ENCODE measurements around the gene GATA1.

GATA1 gene

DNA sequence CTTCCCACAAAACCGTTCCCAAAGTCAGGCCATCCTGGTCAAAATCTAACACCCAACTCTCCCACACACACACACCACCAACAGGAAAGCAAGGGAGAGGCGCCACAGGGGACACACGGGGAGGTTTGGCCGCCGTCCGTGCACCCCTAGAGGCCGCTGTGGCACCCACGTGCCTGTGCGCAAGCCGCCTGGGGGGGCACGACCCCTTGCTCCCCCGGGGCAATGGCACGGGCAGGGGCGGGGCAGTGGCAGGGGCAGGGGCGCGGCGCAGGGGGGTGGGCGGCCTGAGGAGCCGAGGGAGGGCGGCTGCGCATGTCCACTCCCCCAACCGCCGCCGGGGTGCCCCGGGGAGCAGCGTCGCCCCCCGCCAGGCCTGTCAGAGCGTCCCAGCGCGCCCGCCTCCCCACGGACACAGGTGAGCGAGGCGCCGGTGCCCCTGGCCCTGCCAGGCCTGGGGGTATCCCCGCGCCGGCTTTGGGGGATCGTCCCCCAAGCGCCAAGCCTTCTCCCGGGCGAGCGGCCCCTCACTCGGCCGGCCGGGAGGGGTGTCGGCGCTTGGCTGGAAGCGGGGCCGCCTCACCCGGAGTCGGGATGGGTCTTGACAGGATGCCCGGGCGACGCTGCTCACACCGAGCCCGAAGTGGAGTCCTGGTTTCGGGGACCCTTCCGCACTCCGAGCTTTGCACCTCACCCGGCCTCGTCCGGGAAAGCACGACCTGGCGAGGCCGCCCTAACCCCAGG lies 39.9 kb downstream of the GATA1 start, which contains the start of gene ERAS:
ERAS (plus strand) TSS at position 379 of the 741 bp plus-strand sequence. CDS start 2,611 bp downstream, outside the sequence.
- ChIA-PET POLR2A (no interaction called here), CTCF (no interaction called here)
- no peak within 1 kb of the TSS for H3K4me3 ChIP-seq (ENCODE audit: low read depth, low read length)
- TF ChIP-seq, protein P1, sequence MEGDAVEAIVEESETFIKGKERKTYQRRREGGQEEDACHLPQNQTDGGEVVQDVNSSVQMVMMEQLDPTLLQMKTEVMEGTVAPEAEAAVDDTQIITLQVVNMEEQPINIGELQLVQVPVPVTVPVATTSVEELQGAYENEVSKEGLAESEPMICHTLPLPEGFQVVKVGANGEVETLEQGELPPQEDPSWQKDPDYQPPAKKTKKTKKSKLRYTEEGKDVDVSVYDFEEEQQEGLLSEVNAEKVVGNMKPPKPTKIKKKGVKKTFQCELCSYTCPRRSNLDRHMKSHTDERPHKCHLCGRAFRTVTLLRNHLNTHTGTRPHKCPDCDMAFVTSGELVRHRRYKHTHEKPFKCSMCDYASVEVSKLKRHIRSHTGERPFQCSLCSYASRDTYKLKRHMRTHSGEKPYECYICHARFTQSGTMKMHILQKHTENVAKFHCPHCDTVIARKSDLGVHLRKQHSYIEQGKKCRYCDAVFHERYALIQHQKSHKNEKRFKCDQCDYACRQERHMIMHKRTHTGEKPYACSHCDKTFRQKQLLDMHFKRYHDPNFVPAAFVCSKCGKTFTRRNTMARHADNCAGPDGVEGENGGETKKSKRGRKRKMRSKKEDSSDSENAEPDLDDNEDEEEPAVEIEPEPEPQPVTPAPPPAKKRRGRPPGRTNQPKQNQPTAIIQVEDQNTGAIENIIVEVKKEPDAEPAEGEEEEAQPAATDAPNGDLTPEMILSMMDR (IDR thresholded peaks at IDR 0.05; ENCODE audit: insufficient read depth, low read length, missing control alignments), result no peak
- no peak for DNase-seq (ENCODE audit: low read depth, low spot score)

DNA sequence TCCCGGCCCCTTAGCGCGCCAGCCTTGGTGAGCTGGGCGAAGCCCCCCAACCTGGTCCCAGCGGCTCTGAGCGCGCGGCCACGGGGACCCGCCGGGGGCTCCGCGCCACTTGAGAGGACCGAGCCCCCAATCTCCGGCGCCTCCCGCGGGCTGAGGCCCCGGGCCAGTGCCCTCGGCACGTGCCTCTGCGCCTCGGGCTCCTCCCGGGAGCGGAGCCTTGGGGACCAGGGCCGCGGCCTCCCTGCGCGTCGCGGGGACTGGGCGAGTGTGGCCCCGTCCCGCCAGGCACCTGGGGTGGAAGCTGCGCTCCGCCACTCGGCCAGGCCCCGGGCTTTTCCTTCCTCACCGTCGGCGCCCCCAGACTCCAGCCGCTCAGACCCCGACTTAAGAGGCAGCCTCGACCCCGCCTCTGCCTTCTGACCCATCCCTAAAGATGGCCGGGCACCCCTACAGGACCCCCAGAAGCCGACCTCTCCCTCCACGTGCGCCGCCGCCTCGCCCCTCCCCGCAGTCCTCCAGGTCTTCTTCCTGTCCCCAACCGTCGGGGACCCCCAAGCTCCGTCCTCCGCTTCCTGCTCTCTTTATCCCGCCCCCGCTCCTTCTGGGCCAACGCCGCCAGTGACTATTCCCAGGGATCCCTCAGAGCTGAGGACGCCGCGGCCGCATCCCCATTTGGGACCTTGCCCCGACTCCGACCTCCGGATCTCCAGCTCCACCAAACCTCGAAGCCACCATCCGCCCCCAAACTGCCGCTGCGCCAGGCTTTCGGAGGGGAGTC lies 40.7 kb downstream of the GATA1 start:
- ChIA-PET POLR2A (no interaction called here), CTCF (no interaction called here)
- no peak overlapping the region for H3K4me3 ChIP-seq (ENCODE audit: low read depth, low read length)
- DNase-seq (ENCODE audit: low read depth, low spot score), result no peak
- TF ChIP-seq, protein P1 (IDR thresholded peaks at IDR 0.05; ENCODE audit: insufficient read depth, low read length, missing control alignments), result no peak

DNA sequence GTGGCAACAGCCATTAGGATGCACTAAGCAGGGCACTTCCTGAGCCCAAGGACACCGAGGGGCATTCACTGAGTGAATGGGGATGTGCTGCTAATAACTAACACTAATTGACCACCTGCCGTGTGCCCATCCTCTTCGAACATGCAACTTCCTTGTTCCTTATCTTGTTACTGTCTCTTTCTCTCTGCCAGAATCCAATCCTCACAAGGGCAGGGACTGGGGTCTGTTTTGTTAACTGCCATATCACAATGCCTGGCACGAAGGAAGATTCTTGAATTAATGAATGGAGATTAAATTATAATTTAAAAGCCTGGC lies 41.2 kb downstream of the GATA1 start:
- no peak for DNase-seq (ENCODE audit: low read depth, low spot score)
- ChIA-PET POLR2A (no interaction called here), CTCF (no interaction called here)

DNA sequence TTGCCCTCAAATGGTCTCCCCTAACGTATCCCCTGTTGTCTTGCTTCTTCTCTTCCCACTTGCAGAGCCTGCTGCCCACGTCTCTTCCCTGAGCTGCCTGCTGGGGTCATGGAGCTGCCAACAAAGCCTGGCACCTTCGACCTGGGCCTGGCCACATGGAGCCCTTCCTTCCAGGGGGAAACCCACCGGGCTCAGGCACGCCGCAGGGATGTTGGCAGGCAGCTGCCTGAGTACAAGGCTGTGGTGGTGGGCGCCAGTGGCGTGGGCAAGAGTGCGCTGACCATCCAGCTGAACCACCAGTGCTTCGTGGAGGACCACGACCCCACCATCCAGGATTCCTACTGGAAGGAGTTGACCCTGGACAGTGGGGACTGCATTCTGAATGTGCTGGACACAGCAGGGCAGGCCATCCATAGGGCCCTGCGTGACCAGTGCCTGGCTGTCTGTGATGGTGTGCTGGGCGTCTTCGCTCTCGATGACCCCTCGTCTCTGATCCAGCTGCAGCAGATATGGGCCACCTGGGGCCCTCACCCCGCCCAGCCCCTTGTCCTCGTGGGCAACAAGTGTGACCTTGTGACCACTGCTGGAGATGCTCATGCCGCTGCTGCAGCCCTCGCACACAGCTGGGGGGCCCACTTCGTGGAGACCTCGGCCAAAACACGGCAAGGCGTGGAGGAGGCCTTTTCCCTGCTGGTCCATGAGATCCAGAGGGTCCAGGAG lies 42.8 kb downstream of the GATA1 start:
- TF ChIP-seq, protein P1 (IDR thresholded peaks at IDR 0.05; ENCODE audit: insufficient read depth, low read length, missing control alignments), result no peak
- POLR2A ChIA-PET, result no interaction called here
- CTCF ChIA-PET, result no interaction called here
- no peak overlapping the region for H3K4me3 ChIP-seq (ENCODE audit: low read depth, low read length)
- DNase-seq (ENCODE audit: low read depth, low spot score), result no peak

More for the DNA sequence above, 41.2 kb downstream of the GATA1 start:
- TF ChIP-seq, protein P1 (IDR thresholded peaks at IDR 0.05; ENCODE audit: insufficient read depth, low read length, missing control alignments), result no peak
- no peak overlapping the region for H3K4me3 ChIP-seq (ENCODE audit: low read depth, low read length)

DNA sequence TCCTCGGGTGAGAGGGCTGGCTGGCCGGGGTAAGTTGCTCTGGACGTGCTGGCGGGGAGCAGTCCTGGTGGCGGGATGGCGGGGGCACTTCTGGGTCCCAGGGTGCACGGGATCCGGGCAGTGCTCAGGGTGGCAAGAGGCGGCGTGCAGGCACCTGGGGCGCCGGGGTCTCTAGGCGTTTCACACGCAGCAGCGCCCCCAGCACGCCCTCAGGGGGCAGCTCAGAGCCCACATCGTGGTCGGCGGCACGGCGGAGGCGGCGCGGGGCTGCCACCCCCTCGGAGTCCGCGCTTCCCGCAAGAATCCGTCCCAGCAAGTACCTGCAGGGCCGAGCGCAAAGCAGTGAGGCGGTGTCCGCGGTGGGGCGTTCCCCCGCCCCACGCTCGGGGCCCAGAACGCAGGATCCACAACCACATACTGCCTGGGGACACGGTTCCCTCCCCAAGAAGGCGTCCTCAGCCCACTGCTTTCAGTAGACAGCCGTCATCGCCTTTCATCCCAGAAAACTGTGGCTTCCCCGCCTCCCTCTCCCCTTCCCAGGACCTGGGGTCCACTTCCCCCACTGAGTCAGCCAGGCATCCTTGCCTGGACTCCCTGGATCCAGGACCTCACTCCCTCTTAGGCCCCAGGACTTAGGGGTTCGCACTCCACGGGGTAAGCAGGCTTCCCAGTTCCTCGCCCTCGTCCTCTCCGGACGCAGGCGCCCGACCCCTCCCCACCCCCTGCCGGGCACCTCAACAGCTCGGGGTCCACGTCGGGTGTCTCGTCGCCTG lies 44.9 kb downstream of the GATA1 start:
- no peak overlapping the region for H3K4me3 ChIP-seq (ENCODE audit: low read depth, low read length)
- no peak for DNase-seq (ENCODE audit: low read depth, low spot score)
- TF ChIP-seq, protein P1 (IDR thresholded peaks at IDR 0.05; ENCODE audit: insufficient read depth, low read length, missing control alignments), result no peak
- ChIA-PET POLR2A (interaction anchor here (1.1 kb wide), 1 partner anchor 60 kb away, joined by 3 read pairs; no protein-coding TSS in a partner anchor), CTCF (no interaction called here)
